GM19025 (cell line): ENCODE measurements around the gene P2RX7.
"Not testable (repeated sequence)": the region's sequence is repeated elsewhere in the genome, so short reads cannot be mapped to it uniquely, and the experiment has no call there.

Experiments
- ATAC-seq: cut with Tn5 transposase; IDR thresholded peaks from one replicate; pipeline ENCODE4 v1.9.1; 2021; ENCODE audit warnings: mild to moderate bottlenecking, low read depth, moderate library complexity; ENCODE audit not compliant: unreplicated experiment

P2RX7 gene

DNA sequence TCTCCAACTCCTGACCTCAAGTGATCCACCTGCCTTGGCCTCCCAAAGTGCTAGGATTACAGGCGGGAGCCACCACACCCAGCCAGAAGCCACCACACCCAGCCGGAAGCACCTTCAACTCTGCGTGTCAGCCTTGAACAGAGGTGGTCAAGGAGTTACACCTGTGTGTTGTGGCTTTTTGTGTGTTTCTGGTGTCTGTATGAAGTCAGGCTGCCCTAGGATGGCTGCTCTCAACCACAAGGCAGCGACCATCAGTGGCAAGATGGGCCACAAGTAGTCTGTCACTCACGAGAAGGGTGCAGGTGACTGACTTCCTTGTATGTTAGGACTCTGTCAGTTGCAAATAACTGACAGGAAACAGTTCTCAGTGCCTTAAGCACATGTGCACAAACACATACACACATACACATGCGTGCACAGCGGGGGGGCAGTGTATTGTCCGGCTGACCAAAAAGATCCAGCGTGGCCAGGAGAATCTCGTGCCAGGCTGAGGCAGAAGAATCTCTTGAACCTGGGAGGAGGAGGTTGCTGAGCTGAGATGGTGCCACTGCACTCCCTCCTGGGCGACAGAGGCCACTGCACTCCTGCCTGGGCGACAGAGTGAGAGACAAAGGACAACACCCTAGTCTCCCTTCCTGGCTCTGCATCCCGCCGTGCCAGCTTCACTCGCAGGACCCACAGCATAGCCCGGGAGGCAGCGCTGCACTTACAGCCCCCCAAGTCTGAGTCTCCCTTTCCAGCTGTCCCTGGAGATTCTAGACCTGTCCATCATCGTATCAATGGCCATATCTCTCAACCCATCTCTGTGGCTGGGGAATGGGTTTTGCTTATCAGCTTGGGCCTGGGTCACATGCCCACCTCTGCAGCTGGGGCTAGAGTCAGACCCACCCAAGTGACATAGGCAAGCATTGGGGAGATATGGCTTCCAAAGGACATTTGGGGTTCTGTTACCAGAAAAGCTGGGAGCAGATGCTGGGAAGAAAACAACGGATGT, 90.9 kb downstream of the P2RX7 start:
- ATAC-seq = no peak

DNA sequence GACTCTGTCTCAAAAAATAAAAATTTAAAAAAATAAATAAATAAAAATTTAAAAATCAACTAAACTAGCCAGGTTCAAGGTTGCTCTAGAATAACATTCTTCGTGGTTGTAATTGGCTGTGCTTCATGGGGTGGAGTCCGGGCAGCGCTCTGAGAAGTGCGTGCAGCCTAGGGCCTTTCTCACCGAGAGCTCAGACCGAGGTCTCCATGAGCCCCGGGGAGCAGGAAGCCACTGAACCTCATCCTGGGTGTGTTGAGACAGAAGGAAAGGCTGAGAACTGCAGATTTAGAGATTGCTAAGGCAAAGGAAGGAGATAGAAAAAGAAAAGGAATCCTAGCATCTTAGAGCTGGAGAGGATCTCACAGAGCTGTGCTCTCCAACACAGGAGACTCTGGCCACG, 91.9 kb downstream of the P2RX7 start:
- ATAC-seq = no peak

DNA sequence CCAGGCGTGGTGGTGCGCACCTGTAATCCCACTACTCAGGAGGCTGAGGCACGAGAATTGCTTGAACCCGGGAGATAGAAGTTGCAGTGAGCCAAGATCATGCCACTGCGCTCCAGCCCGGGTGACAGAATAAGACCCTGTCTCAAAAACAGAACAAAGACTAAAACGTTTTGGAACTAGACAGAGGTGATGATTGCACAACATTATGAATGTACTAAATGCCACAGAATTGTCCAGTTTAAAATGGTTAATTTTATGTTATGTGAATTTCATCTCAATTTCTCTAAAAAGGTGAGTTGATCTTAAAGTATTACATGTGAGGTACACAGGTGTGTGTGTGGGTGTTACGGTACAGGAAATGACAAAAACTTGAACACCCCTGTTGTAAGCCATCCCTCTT, 93.7 kb downstream of the P2RX7 start:
- ATAC-seq = no peak

DNA sequence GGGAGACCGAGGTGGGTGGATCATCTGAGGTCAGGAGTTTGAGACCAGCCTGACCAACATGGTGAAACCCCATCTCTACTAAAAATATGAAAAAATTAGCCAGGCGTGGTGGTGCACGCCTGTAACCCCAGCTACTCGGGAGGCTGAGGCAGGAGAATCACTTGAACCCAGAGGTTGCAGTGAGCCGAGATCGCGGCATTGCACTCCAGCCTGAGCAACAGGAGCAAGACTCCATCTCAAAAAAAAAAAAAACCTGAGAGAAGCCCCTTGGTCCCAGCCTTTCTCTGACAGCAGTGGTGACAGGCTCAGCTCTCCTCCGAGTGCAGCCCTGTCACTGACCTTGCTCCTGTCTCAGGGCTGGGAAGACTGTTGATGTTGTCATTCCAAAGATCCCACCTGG, 94.2 kb downstream of the P2RX7 start:
- ATAC-seq = not testable (repeated sequence)

DNA sequence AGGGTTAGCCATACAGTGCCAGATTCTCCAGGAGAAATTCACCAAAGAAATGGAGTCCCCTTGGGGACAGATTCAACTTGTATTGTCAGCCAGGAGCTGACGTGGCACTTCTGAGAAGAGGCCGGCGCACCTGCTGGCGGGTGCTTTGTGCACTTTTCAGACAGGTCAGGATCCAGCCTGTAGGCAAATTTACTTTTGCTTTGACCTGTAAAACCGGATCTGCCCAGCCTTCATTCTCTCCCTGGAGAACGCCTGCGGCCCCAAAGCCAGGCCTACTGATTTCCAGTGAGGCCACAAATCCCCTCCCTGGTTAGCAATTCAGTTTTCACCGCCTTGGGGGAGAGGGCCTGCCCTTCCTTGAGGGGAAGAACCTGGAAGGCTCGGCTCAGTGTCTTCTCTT, 94.6 kb downstream of the P2RX7 start:
- peak; percentile 79 for ATAC-seq

DNA sequence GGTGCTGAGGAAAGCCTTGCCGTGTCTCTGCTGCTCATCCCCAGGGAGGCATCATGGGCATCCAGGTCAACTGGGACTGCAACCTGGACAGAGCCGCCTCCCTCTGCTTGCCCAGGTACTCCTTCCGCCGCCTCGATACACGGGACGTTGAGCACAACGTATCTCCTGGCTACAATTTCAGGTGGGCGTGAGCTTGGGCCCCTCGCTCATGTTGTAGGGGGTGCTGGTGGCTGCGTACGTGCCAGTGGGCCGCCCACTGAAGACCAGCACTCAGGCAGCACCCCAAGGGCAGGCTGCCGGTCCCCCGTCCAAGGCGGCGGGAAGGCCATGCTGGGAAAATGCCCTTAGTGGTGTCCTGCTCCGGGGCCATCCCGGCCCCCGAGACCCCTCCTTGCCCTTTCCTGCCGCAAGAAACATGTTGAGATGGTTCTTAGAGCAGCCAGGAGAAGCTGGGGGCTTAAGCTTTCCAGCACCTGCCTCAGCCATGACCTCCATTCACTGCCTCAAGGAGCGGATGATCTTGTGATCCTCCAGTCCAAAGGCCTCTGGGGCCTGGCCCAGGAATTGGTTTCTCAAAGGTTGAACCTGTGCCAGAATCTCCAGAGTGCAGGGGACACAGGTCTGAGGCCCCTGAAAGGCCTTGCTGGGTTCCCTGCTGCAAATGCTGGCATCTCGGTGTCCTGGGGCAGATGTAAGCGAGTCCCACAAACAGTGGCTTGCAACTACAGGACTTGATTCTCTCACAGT, 96.4 kb downstream of the P2RX7 start:
- ATAC-seq = no peak

DNA sequence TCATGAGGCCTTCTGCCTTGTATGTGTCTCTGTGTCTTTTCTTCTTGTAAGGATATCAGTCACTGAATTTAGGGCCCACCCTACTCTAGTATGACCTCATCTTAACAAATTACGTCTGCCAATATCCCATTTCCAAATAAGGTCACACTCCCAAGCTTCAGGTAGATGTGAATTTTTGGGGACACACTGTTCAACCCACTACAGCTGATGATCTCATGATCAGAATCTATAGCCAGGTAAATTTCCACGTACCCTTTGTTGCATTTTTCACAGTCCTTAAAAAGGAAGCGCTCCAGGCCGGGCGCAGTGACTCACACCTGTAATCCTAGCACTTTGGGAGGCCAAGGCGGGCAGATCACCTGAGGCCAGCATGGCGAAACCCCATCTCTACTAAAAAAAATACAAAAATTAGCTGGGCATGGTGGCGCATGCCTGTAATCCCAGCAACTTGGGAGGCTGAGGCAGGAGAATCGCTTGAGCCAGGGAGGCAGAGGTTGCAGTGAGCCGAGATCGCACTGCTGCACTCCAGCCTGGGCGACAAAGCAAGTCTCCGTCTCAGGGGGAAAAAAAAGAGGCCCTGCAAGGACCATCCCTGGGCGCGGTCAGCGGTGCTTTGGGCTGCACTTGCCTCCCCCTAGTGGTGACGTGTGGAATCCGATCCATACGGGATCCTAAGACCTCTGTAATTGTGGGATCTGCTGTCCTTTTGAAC, 97.3 kb downstream of the P2RX7 start:
- not testable (repeated sequence) for ATAC-seq

DNA sequence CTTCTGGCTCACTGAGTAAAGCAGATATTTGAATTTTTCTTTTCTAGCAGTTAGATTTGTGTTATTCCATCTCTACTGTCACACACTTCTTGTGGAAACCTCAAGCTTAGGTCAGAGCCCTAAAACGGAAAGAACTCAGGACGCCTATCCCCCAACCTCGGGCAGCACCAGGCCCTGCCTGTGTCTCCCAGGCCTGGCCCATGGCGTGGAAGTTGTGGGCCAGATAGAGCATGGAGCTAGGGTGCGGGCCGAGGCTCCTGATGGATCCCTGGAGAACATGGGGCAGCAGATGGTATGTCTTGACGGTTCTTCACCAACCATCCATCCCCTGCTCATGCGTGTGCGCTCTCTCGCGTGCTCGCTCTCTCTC, 97.8 kb downstream of the P2RX7 start:
- no peak for ATAC-seq

DNA sequence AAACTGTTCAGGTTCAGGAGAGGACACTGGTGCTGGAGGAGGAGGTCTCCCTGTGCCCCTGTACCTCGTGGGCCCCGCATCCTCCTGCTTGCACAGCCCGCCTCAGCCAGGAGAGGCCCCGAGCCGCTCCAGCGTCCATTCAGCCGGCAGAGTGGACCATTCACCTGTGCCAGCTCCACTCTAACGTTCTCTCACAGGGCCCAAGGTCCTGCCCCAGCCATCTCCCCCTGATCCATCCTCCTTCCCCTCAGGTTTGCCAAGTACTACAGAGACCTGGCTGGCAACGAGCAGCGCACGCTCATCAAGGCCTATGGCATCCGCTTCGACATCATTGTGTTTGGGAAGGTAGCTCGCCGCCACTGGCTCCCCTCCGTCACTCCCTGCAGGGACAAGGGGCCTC, 99.5 kb downstream of the P2RX7 start:
- ATAC-seq = no peak

DNA sequence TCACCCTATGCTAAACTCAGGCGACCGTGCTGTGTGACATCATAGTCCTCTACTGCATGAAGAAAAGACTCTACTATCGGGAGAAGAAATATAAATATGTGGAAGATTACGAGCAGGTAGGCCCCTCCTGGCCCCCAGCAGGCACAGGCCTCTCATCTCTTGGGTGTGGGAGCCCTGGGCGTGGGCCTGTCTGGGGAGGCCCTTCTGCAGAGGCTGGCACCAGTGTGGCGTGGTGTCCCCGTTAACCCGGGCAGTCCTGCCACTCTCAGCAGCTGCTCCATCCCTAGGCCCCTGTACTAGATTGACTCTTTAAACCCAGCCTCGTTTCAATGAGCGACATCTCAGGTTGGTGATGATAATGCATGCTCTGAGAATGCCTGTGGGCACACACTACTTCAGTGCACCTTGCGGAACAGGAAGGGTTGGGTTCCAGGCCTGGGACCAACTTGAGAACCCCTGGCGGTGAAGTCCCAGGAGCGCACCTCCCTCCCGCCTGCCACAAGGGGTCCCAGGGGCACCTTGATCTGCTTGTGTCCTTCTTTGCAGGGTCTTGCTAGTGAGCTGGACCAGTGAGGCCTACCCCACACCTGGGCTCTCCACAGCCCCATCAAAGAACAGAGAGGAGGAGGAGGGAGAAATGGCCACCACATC, 100.4 kb downstream of the P2RX7 start:
- no peak for ATAC-seq

DNA sequence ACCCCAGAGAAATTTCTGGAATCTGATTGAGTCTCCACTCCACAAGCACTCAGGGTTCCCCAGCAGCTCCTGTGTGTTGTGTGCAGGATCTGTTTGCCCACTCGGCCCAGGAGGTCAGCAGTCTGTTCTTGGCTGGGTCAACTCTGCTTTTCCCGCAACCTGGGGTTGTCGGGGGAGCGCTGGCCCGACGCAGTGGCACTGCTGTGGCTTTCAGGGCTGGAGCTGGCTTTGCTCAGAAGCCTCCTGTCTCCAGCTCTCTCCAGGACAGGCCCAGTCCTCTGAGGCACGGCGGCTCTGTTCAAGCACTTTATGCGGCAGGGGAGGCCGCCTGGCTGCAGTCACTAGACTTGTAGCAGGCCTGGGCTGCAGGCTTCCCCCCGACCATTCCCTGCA, 100.9 kb downstream of the P2RX7 start:
- no peak for ATAC-seq

DNA sequence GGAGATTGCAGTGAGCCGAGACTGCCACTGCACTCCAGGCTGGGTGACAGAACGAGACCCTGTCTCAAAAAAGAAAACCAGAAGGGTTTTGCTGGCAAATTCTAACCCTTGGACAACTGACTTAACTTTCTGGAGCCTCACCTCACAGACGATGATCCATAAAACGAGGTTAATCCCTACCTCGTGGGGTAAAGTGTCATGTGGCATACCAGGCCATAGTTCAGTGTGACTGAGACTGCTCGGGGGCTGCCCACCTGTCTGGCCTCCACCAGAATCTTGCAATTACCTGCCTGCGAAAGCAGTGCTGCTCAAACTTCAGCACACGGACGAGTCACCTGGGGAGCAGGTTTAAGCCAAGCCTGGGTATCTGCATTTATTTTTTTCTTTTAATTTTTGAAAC, 104.1 kb downstream of the P2RX7 start:
- no peak for ATAC-seq

DNA sequence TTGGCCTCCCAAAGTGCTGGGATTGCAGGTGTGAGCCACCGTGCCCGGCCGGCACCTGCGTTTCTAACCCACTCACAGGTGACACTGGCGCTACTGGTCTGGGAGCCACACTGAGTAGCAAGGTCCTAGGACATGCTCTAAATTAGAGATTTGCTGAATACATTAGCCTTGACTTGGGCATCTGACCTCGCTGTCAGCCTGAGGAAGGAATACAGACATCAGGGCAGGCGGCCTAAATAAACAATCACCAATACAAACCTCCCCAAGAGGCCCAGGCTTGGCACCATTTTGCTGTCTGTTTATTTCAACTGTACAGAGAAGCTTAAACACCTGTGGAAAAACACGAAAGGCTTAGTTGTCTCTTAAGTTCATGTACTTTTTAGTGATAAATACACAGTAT, 104.7 kb downstream of the P2RX7 start:
- no peak for ATAC-seq
